Lower leg skin (tissue), 3 donors: Measurements from ENCODE around the gene CLSTN2.

Experiments used
- CTCF ChIP-seq, 3 donors: fragments of 450-650 bp; IDR thresholded peaks; one replicate each; pipeline ENCODE4 v1.5.1; 2016; ENCODE audit warnings: antibody characterized with exemption in 3 of 3, mild to moderate bottlenecking in 3 of 3, moderate library complexity in 2 of 3
- POLR2A ChIP-seq, 2 donors: fragments of 450-650 bp; IDR thresholded peaks; one replicate each; pipeline ENCODE4 v1.6.1; 2016 to 2017; ENCODE audit warnings: antibody characterized with exemption in 2 of 2, mild to moderate bottlenecking in 1 of 2, moderate library complexity in 1 of 2

- TF ChIP-seq CTCF (IDR thresholded peaks at IDR 0.05) (no peak), POLR2A (IDR thresholded peaks at IDR 0.05) (no peak)
Measured at GRCh38 chr3:140135461-140135860, 200.5 kb downstream of the CLSTN2 start.
